ENCODE data around the gene OR2T27. TPM values are rescaled to one million over a fixed set of nuclear protein-coding genes. Genes with fewer than 3 reads are reported as not detected.

OR2T27 gene
- total and polyA plus RNA-seq, 4 experiments from 2014 or later, result not detected

- Histone ChIP-seq H3K36me3 (ENCODE audit: insufficient read depth, low read length) (no peaks in the 10 kb centered on the region), H3K4me1 (ENCODE audit: insufficient read depth, low read length) (no peaks in the 10 kb centered on the region), H3K4me3 (ENCODE audit: low read length in 2 of 2) (no peak overlapping the region), H3K9me3 (ENCODE audit: control insufficient read depth in 1 of 2, low read length in 2 of 2) (no peaks in the 10 kb centered on the region), H3K27me3 (ENCODE audit: insufficient read depth, low read length) (no peaks in the 10 kb centered on the region), H3K27ac (ENCODE audit: low read depth, low read length) (no peak overlapping the region)
- Mint-ChIP-seq H3K4me3 (no peak overlapping the region), H3K27me3 (no peaks in the 10 kb centered on the region), H3K27ac (no peak overlapping the region), H3K36me3 (no peaks in the 10 kb centered on the region), H3K4me1 (no peaks in the 10 kb centered on the region), H3K9me3 (peaks cover 0 to 1% (median 0%) of the 10 kb centered on the region in 8 donors)
- ChIA-PET POLR2A (ENCODE audit: partially characterized antibody) (no interaction called here), CTCF (ENCODE audit: partially characterized antibody) (no interaction called here)
- intact Hi-C loops (cut with micrococcal nuclease), result no loop called here
- DNase-seq, result no peak
Measured at GRCh38 chr1:248625166-248625565, 30.2 kb downstream of the OR2T27 start.

GRCh38 chr1:248622570-248623001, 32.7 kb downstream of the OR2T27 start:
- H3K4me3 Mint-ChIP-seq, result no peak overlapping the region
- peak in 4 of 5 donors; percentile 3 to 26 (median 16) for DNase-seq
- H3K9me3 ChIP-seq (ENCODE audit: control insufficient read depth in 1 of 2, low read length in 2 of 2), result no peaks in the 10 kb centered on the region
- H3K36me3 ChIP-seq (ENCODE audit: insufficient read depth, low read length), result no peaks in the 10 kb centered on the region
- ChIA-PET CTCF (ENCODE audit: partially characterized antibody) (interaction anchor here (1.1 to 2.9 kb wide), 3 partner anchors 11 to 188 kb away, joined by 3 to 12 read pairs (median 3); no protein-coding TSS in a partner anchor), POLR2A (ENCODE audit: partially characterized antibody) (no interaction called here)
- H3K4me1 Mint-ChIP-seq, result peaks cover 0 to 7% (median 3%) of the 10 kb centered on the region in 4 donors
- no peaks in the 10 kb centered on the region for H3K9me3 Mint-ChIP-seq
- no peaks in the 10 kb centered on the region for H3K36me3 Mint-ChIP-seq
- no peaks in the 10 kb centered on the region for H3K27me3 ChIP-seq (ENCODE audit: insufficient read depth, low read length)
- H3K27ac ChIP-seq (ENCODE audit: low read depth, low read length), result no peak overlapping the region
- H3K4me3 ChIP-seq (ENCODE audit: low read length in 2 of 2), result no peak overlapping the region
- H3K27ac Mint-ChIP-seq, result no peak overlapping the region
- intact Hi-C loops (cut with micrococcal nuclease), result loop anchor here (1.0 kb wide), 2 partner anchors 64 to 185 kb away; no protein-coding TSS in a partner anchor
- H3K27me3 Mint-ChIP-seq, result no peaks in the 10 kb centered on the region
- H3K4me1 ChIP-seq (ENCODE audit: insufficient read depth, low read length), result no peaks in the 10 kb centered on the region

DNA sequence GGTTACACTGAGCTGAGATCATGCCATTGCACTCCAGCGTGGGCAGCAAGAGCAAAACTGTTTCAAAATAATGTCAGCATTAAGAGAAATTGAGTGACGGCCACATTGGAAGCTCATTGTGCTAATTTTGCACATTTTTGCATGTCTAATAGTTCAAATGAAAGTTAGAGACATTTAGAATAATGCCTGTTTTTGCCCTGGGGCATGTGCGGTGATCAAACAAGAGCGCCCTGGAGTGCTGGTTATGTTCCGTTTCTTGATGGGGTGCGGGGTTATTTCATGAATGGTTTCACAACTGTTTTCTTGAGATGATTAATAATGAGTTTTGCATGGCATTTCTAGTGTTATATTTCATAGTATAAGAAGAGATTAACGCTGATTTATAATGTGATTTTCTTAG, 33.6 kb downstream of the OR2T27 start:
- H3K4me1 ChIP-seq (ENCODE audit: insufficient read depth, low read length), result no peaks in the 10 kb centered on the region
- no peaks in the 10 kb centered on the region for H3K27me3 ChIP-seq (ENCODE audit: insufficient read depth, low read length)
- Mint-ChIP-seq H3K36me3 (no peaks in the 10 kb centered on the region), H3K27me3 (no peaks in the 10 kb centered on the region), H3K9me3 (no peaks in the 10 kb centered on the region), H3K27ac (no peak overlapping the region), H3K4me3 (no peak overlapping the region), H3K4me1 (peaks cover 0 to 7% (median 3%) of the 10 kb centered on the region in 4 donors)
- no peak overlapping the region for H3K27ac ChIP-seq (ENCODE audit: low read depth, low read length)
- intact Hi-C loops (cut with micrococcal nuclease), result loop anchor here (1.0 kb wide), 2 partner anchors 65 to 186 kb away; no protein-coding TSS in a partner anchor
- H3K4me3 ChIP-seq (ENCODE audit: low read length in 2 of 2), result no peak overlapping the region
- no peak for DNase-seq
- POLR2A ChIA-PET (ENCODE audit: partially characterized antibody), result no interaction called here
- H3K36me3 ChIP-seq (ENCODE audit: insufficient read depth, low read length), result no peaks in the 10 kb centered on the region
- no peaks in the 10 kb centered on the region for H3K9me3 ChIP-seq (ENCODE audit: control insufficient read depth in 1 of 2, low read length in 2 of 2)
- CTCF ChIA-PET (ENCODE audit: partially characterized antibody), result interaction anchor here (1.4 to 2.9 kb wide), 2 partner anchors 10 to 185 kb away, joined by 3 to 12 read pairs; no protein-coding TSS in a partner anchor

- Mint-ChIP-seq H3K9me3 (no peaks in the 10 kb centered on the region), H3K36me3 (no peaks in the 10 kb centered on the region), H3K4me1 (peaks cover 0 to 7% (median 5%) of the 10 kb centered on the region in 4 donors), H3K27me3 (peaks cover 0 to 2% of the 10 kb centered on the region in 2 donors), H3K4me3 (no peak overlapping the region), H3K27ac (no peak overlapping the region)
- no peaks in the 10 kb centered on the region for H3K9me3 ChIP-seq (ENCODE audit: control insufficient read depth in 1 of 2, low read length in 2 of 2)
- no peak overlapping the region for H3K4me3 ChIP-seq (ENCODE audit: low read length in 2 of 2)
- ChIA-PET POLR2A (ENCODE audit: partially characterized antibody) (no interaction called here), CTCF (ENCODE audit: partially characterized antibody) (interaction anchor here (1.7 to 1.9 kb wide), 2 partner anchors 186 to 201 kb away, joined by 3 to 6 read pairs; no protein-coding TSS in a partner anchor)
- intact Hi-C loops (cut with micrococcal nuclease), result loop anchor here (10.0 kb wide), 1 partner anchor 374 kb away; no protein-coding TSS in a partner anchor
- no peak overlapping the region for H3K27ac ChIP-seq (ENCODE audit: low read depth, low read length)
- H3K4me1 ChIP-seq (ENCODE audit: insufficient read depth, low read length), result no peaks in the 10 kb centered on the region
- DNase-seq, result peak in 4 of 5 donors; percentile 11 to 34 (median 24)
- no peaks in the 10 kb centered on the region for H3K36me3 ChIP-seq (ENCODE audit: insufficient read depth, low read length)
- no peaks in the 10 kb centered on the region for H3K27me3 ChIP-seq (ENCODE audit: insufficient read depth, low read length)
Measured at GRCh38 chr1:248618878-248619277, 36.5 kb downstream of the OR2T27 start.

- CTCF ChIA-PET (ENCODE audit: partially characterized antibody), result interaction anchor here (0.6 to 1.7 kb wide), 4 partner anchors 11 to 305 kb away, joined by 3 read pairs; no protein-coding TSS in a partner anchor
- Mint-ChIP-seq H3K27ac (no peak overlapping the region), H3K4me3 (no peak overlapping the region), H3K27me3 (peaks cover 0 to 2% of the 10 kb centered on the region in 2 donors), H3K4me1 (peaks cover 0 to 7% (median 5%) of the 10 kb centered on the region in 4 donors), H3K9me3 (no peaks in the 10 kb centered on the region), H3K36me3 (no peaks in the 10 kb centered on the region)
- H3K36me3 ChIP-seq (ENCODE audit: insufficient read depth, low read length), result no peaks in the 10 kb centered on the region
- DNase-seq, result no peak
- no peak overlapping the region for H3K4me3 ChIP-seq (ENCODE audit: low read length in 2 of 2)
- H3K27me3 ChIP-seq (ENCODE audit: insufficient read depth, low read length), result no peaks in the 10 kb centered on the region
- no peak overlapping the region for H3K27ac ChIP-seq (ENCODE audit: low read depth, low read length)
- no peaks in the 10 kb centered on the region for H3K4me1 ChIP-seq (ENCODE audit: insufficient read depth, low read length)
- POLR2A ChIA-PET (ENCODE audit: partially characterized antibody), result no interaction called here
- intact Hi-C loops (cut with micrococcal nuclease), result loop anchor here (10.0 kb wide), 1 partner anchor 373 kb away; no protein-coding TSS in a partner anchor
- no peaks in the 10 kb centered on the region for H3K9me3 ChIP-seq (ENCODE audit: control insufficient read depth in 1 of 2, low read length in 2 of 2)
Measured at GRCh38 chr1:248618119-248618518, 37.2 kb downstream of the OR2T27 start.

GRCh38 chr1:248613742-248614141, 41.6 kb downstream of the OR2T27 start:
- CTCF ChIA-PET (ENCODE audit: partially characterized antibody), result interaction anchor here (1.0 to 1.6 kb wide), 3 partner anchors 11 to 203 kb away, joined by 3 to 5 read pairs (median 3); no protein-coding TSS in a partner anchor
- no peaks in the 10 kb centered on the region for H3K36me3 ChIP-seq (ENCODE audit: insufficient read depth, low read length)
- Mint-ChIP-seq H3K9me3 (no peaks in the 10 kb centered on the region), H3K27me3 (peaks cover 0 to 2% of the 10 kb centered on the region in 2 donors), H3K4me1 (peaks cover 0 to 4% (median 3%) of the 10 kb centered on the region in 4 donors), H3K27ac (no peak overlapping the region), H3K36me3 (no peaks in the 10 kb centered on the region), H3K4me3 (no peak overlapping the region)
- H3K27me3 ChIP-seq (ENCODE audit: insufficient read depth, low read length), result no peaks in the 10 kb centered on the region
- POLR2A ChIA-PET (ENCODE audit: partially characterized antibody), result no interaction called here
- H3K9me3 ChIP-seq (ENCODE audit: control insufficient read depth in 1 of 2, low read length in 2 of 2), result no peaks in the 10 kb centered on the region
- DNase-seq, result no peak
- no peak overlapping the region for H3K27ac ChIP-seq (ENCODE audit: low read depth, low read length)
- intact Hi-C loops (cut with micrococcal nuclease), result loop anchor here (10.0 kb wide), 1 partner anchor 369 kb away; no protein-coding TSS in a partner anchor
- H3K4me3 ChIP-seq (ENCODE audit: low read length in 2 of 2), result no peak overlapping the region
- no peaks in the 10 kb centered on the region for H3K4me1 ChIP-seq (ENCODE audit: insufficient read depth, low read length)

DNA sequence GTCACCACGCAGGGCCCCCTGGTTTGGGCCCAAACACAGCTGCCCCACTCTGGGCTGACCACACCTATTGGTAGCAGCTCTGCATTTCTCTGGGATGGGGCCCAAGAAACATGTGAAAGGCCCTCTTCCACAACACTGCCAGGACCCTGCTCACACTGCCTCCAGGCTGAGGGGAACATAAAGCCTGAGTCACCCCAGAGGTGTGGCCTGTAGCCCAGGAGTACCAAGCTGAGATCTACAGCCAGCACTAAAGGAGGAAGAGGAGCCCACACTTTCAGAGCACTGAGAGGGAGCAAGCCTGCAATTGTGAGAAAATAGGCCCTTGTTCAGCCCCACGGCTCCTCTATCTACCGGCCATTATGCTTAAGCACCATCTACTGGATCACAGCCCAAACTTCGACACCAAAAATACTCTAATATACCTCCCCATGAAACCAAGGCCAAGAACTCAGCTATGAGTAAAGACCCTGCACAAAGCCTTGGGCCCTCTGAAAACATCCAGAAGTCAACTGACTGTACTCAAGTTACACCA, 43.4 kb downstream of the OR2T27 start:
- Histone ChIP-seq H3K9me3 (ENCODE audit: control insufficient read depth in 1 of 2, low read length in 2 of 2) (no peaks in the 10 kb centered on the region), H3K4me3 (ENCODE audit: low read length in 2 of 2) (no peak overlapping the region), H3K36me3 (ENCODE audit: insufficient read depth, low read length) (no peaks in the 10 kb centered on the region), H3K4me1 (ENCODE audit: insufficient read depth, low read length) (no peaks in the 10 kb centered on the region), H3K27me3 (ENCODE audit: insufficient read depth, low read length) (no peaks in the 10 kb centered on the region), H3K27ac (ENCODE audit: low read depth, low read length) (no peak overlapping the region)
- H3K4me3 Mint-ChIP-seq, result no peak overlapping the region
- H3K27me3 Mint-ChIP-seq, result peaks cover 0 to 2% of the 10 kb centered on the region in 2 donors
- no peaks in the 10 kb centered on the region for H3K9me3 Mint-ChIP-seq
- peaks cover 0 to 4% (median 0%) of the 10 kb centered on the region in 4 donors for H3K4me1 Mint-ChIP-seq
- H3K36me3 Mint-ChIP-seq, result no peaks in the 10 kb centered on the region
- peak overlapping the region in 1 of 7 donors; percentile 6 for H3K27ac Mint-ChIP-seq
- CTCF ChIA-PET (ENCODE audit: partially characterized antibody), result interaction anchor here (0.8 to 1.3 kb wide), 3 partner anchors 10 to 207 kb away, joined by 3 to 4 read pairs (median 4); no protein-coding TSS in a partner anchor
- POLR2A ChIA-PET (ENCODE audit: partially characterized antibody), result no interaction called here
- DNase-seq, result no peak
- intact Hi-C loops (cut with micrococcal nuclease), result loop anchor here (10.0 kb wide), 1 partner anchor 367 kb away; no protein-coding TSS in a partner anchor

Data from CD4-positive, alpha-beta memory T cell (primary cell).